ENCODE data around the gene COL15A1. TPM values are rescaled to one million over a fixed set of nuclear protein-coding genes. Genes with fewer than 3 reads are reported as not detected.
"Not testable (repeated sequence)": the region's sequence is repeated elsewhere in the genome, so short reads cannot be mapped to it uniquely, and the experiment has no call there.

The COL15A1 gene
- total and polyA plus RNA-seq, 3 experiments from 2014 or later = 0.07 TPM; not detected in 2

- CTCF ChIA-PET = no interaction called here
- Histone ChIP-seq H3K36me3 (ENCODE audit: insufficient read depth, low read length) (no peaks in the 10 kb centered on the region), H3K27me3 (ENCODE audit: insufficient read depth, low read length, poor library complexity, severe bottlenecking) (no peaks in the 10 kb centered on the region), H3K4me3 (ENCODE audit: low read length) (no peak overlapping the region), H3K9me3 (ENCODE audit: low read length) (no peaks in the 10 kb centered on the region), H3K27ac (ENCODE audit: low read depth, low read length) (no peak overlapping the region), H3K4me1 (ENCODE audit: insufficient read depth, low read length) (peaks cover 17% of the 10 kb centered on the region)
- POLR2A ChIA-PET = no interaction called here
- H3K4me3 Mint-ChIP-seq = no peak overlapping the region
- H3K36me3 Mint-ChIP-seq = peaks cover 0 to 6% (median 0%) of the 10 kb centered on the region in 3 donors
- H3K27ac Mint-ChIP-seq = peak overlapping the region in 1 of 8 donors; percentile 29
- no peaks in the 10 kb centered on the region for H3K27me3 Mint-ChIP-seq
- H3K9me3 Mint-ChIP-seq = no peaks in the 10 kb centered on the region
- H3K4me1 Mint-ChIP-seq = peaks cover 36 to 46% (median 37%) of the 10 kb centered on the region in 3 donors
- no peak for DNase-seq
These were observed 143.8 kb downstream of the COL15A1 start for GRCh38 chr9:99087462-99087861.

GRCh38 chr9:99090336-99091130, 146.8 kb downstream of the COL15A1 start:
- peaks cover 0 to 6% (median 0%) of the 10 kb centered on the region in 3 donors for H3K36me3 Mint-ChIP-seq
- CTCF ChIA-PET = no interaction called here
- POLR2A ChIA-PET = no interaction called here
- Histone ChIP-seq H3K4me1 (ENCODE audit: insufficient read depth, low read length) (peaks cover 32% of the 10 kb centered on the region), H3K4me3 (ENCODE audit: low read length) (no peak overlapping the region), H3K27me3 (ENCODE audit: insufficient read depth, low read length, poor library complexity, severe bottlenecking) (no peaks in the 10 kb centered on the region), H3K27ac (ENCODE audit: low read depth, low read length) (no peak overlapping the region), H3K9me3 (ENCODE audit: low read length) (no peaks in the 10 kb centered on the region), H3K36me3 (ENCODE audit: insufficient read depth, low read length) (no peaks in the 10 kb centered on the region)
- H3K27me3 Mint-ChIP-seq = no peaks in the 10 kb centered on the region
- H3K4me3 Mint-ChIP-seq = no peak overlapping the region
- no peaks in the 10 kb centered on the region for H3K9me3 Mint-ChIP-seq
- peaks cover 47 to 50% (median 50%) of the 10 kb centered on the region in 3 donors for H3K4me1 Mint-ChIP-seq
- no peak for DNase-seq
- no peak overlapping the region for H3K27ac Mint-ChIP-seq

GRCh38 chr9:99092643-99093491, 149.2 kb downstream of the COL15A1 start:
- DNase-seq = no peak
- Mint-ChIP-seq H3K27ac (peak overlapping the region; percentile 16 to 90 (median 74)), H3K4me3 (peak overlapping the region in 6 of 7 donors; percentile 46 to 75 (median 69)), H3K36me3 (peaks cover 0 to 6% (median 0%) of the 10 kb centered on the region in 3 donors), H3K27me3 (no peaks in the 10 kb centered on the region), H3K4me1 (peaks cover 40 to 58% (median 55%) of the 10 kb centered on the region in 3 donors), H3K9me3 (no peaks in the 10 kb centered on the region)
- no peaks in the 10 kb centered on the region for H3K27me3 ChIP-seq (ENCODE audit: insufficient read depth, low read length, poor library complexity, severe bottlenecking)
- H3K4me1 ChIP-seq (ENCODE audit: insufficient read depth, low read length) = peaks cover 22% of the 10 kb centered on the region
- POLR2A ChIA-PET = interaction anchor here (0.6 kb wide), 2 partner anchors 12 to 28 kb away, joined by 3 read pairs; partner anchors contain the start of gene TGFBR1
- CTCF ChIA-PET = interaction anchor here (1.2 to 1.5 kb wide), 3 partner anchors 11 to 93 kb away, joined by 3 to 5 read pairs (median 3); no protein-coding TSS in a partner anchor
- no peaks in the 10 kb centered on the region for H3K9me3 ChIP-seq (ENCODE audit: low read length)
- no peaks in the 10 kb centered on the region for H3K36me3 ChIP-seq (ENCODE audit: insufficient read depth, low read length)
- H3K27ac ChIP-seq (ENCODE audit: low read depth, low read length) = peak overlapping the region; percentile 30
- H3K4me3 ChIP-seq (ENCODE audit: low read length) = peak overlapping the region; percentile 38

- Mint-ChIP-seq H3K27ac (peak overlapping the region in 1 of 8 donors; percentile 74), H3K4me1 (peaks cover 40 to 61% (median 57%) of the 10 kb centered on the region in 3 donors), H3K27me3 (no peaks in the 10 kb centered on the region), H3K4me3 (peak overlapping the region in 1 of 7 donors; percentile 75), H3K36me3 (peaks cover 0 to 6% (median 0%) of the 10 kb centered on the region in 3 donors), H3K9me3 (no peaks in the 10 kb centered on the region)
- Histone ChIP-seq H3K4me1 (ENCODE audit: insufficient read depth, low read length) (peaks cover 22% of the 10 kb centered on the region), H3K4me3 (ENCODE audit: low read length) (no peak overlapping the region), H3K9me3 (ENCODE audit: low read length) (no peaks in the 10 kb centered on the region), H3K27ac (ENCODE audit: low read depth, low read length) (no peak overlapping the region), H3K36me3 (ENCODE audit: insufficient read depth, low read length) (no peaks in the 10 kb centered on the region), H3K27me3 (ENCODE audit: insufficient read depth, low read length, poor library complexity, severe bottlenecking) (no peaks in the 10 kb centered on the region)
- ChIA-PET POLR2A (no interaction called here), CTCF (interaction anchor here (1.4 to 1.5 kb wide), 2 partner anchors 34 to 94 kb away, joined by 3 to 5 read pairs; no protein-coding TSS in a partner anchor)
- no peak for DNase-seq
These were observed 149.7 kb downstream of the COL15A1 start for GRCh38 chr9:99093492-99093791.

- POLR2A ChIA-PET = no interaction called here
These were observed 151.9 kb downstream of the COL15A1 start for GRCh38 chr9:99095565-99095964.

GRCh38 chr9:99096409-99096808, 152.7 kb downstream of the COL15A1 start:
- H3K9me3 ChIP-seq (ENCODE audit: low read length) = no peaks in the 10 kb centered on the region
- ChIA-PET CTCF (no interaction called here), POLR2A (no interaction called here)
- DNase-seq = no peak
- H3K27ac ChIP-seq (ENCODE audit: low read depth, low read length) = no peak overlapping the region
- no peaks in the 10 kb centered on the region for H3K36me3 ChIP-seq (ENCODE audit: insufficient read depth, low read length)
- peaks cover 0 to 6% (median 3%) of the 10 kb centered on the region in 5 donors for H3K9me3 Mint-ChIP-seq
- peaks cover 61 to 79% (median 77%) of the 10 kb centered on the region in 3 donors for H3K4me1 Mint-ChIP-seq
- H3K4me3 Mint-ChIP-seq = no peak overlapping the region
- peaks cover 22% of the 10 kb centered on the region for H3K4me1 ChIP-seq (ENCODE audit: insufficient read depth, low read length)
- no peaks in the 10 kb centered on the region for H3K27me3 Mint-ChIP-seq
- peak overlapping the region in 2 of 8 donors; percentile 23 to 32 for H3K27ac Mint-ChIP-seq
- no peaks in the 10 kb centered on the region for H3K27me3 ChIP-seq (ENCODE audit: insufficient read depth, low read length, poor library complexity, severe bottlenecking)
- H3K4me3 ChIP-seq (ENCODE audit: low read length) = no peak overlapping the region
- H3K36me3 Mint-ChIP-seq = no peaks in the 10 kb centered on the region

More at GRCh38 chr9:99095565-99095964, 151.9 kb downstream of the COL15A1 start:
- H3K4me3 Mint-ChIP-seq = no peak overlapping the region
- H3K27ac ChIP-seq (ENCODE audit: low read depth, low read length) = no peak overlapping the region
- no peaks in the 10 kb centered on the region for H3K27me3 Mint-ChIP-seq
- peaks cover 0 to 6% (median 3%) of the 10 kb centered on the region in 5 donors for H3K9me3 Mint-ChIP-seq
- H3K27ac Mint-ChIP-seq = no peak overlapping the region
- no peaks in the 10 kb centered on the region for H3K27me3 ChIP-seq (ENCODE audit: insufficient read depth, low read length, poor library complexity, severe bottlenecking)
- DNase-seq = no peak
- peaks cover 57 to 77% (median 76%) of the 10 kb centered on the region in 3 donors for H3K4me1 Mint-ChIP-seq
- H3K36me3 ChIP-seq (ENCODE audit: insufficient read depth, low read length) = no peaks in the 10 kb centered on the region
- CTCF ChIA-PET = no interaction called here
- H3K36me3 Mint-ChIP-seq = no peaks in the 10 kb centered on the region
- no peak overlapping the region for H3K4me3 ChIP-seq (ENCODE audit: low read length)
- no peaks in the 10 kb centered on the region for H3K9me3 ChIP-seq (ENCODE audit: low read length)
- peaks cover 22% of the 10 kb centered on the region for H3K4me1 ChIP-seq (ENCODE audit: insufficient read depth, low read length)

GRCh38 chr9:99099806-99100585, 156.3 kb downstream of the COL15A1 start:
- H3K27ac ChIP-seq (ENCODE audit: low read depth, low read length); H3K36me3 ChIP-seq (ENCODE audit: insufficient read depth, low read length); POLR2A ChIA-PET; H3K27me3 ChIP-seq (ENCODE audit: insufficient read depth, low read length, poor library complexity, severe bottlenecking); H3K9me3 ChIP-seq (ENCODE audit: low read length); H3K27me3 Mint-ChIP-seq; H3K9me3 Mint-ChIP-seq; CTCF ChIA-PET; H3K4me3 ChIP-seq (ENCODE audit: low read length); H3K36me3 Mint-ChIP-seq: not testable (repeated sequence)
- Mint-ChIP-seq H3K4me3 (peak overlapping the region in 4 of 7 donors; percentile 5 to 73 (median 42)), H3K4me1 (peaks cover 58 to 72% (median 72%) of the 10 kb centered on the region in 3 donors), H3K27ac (peak overlapping the region; percentile 28 to 84 (median 68))
- peaks cover 10% of the 10 kb centered on the region for H3K4me1 ChIP-seq (ENCODE audit: insufficient read depth, low read length)
- DNase-seq = peak in 1 of 5 donors; percentile 18
